ENCODE measurements around the gene ZNF581.

- no peak for TF ChIP-seq POLR2A (IDR thresholded peaks at IDR 0.05)
- TF ChIP-seq CTCF (IDR thresholded peaks at IDR 0.05) = no peak
Observed at GRCh38 chr19:55605207-55605636, 38.2 kb upstream of the ZNF581 start.

Data from suprapubic skin (tissue), 3 donors.